Mammary epithelial cell (primary cell): ENCODE measurements around the gene SUB1.

Source experiments
- EZH2 ChIP-seq: IDR thresholded peaks from 2 replicates; pipeline ENCODE4 v1.6.1; 2012; ENCODE audit warnings: low read length, inconsistent platforms, borderline replicate concordance
- TF ChIP-seq, protein P1 (sequence below), 2 donors: IDR thresholded peaks in 1 of 2; conservative IDR thresholded peaks in 1 of 2; 2 replicates each; pipeline ENCODE4 v1.5.1; 2011 to 2012; ENCODE audit warnings: inconsistent platforms in 2 of 2, low read length in 2 of 2, mild to moderate bottlenecking in 2 of 2, control low read depth in 1 of 2, low read depth in 1 of 2; ENCODE audit not compliant: insufficient read depth in 1 of 2; ENCODE audit errors: extremely low read depth in 1 of 2

DNA sequence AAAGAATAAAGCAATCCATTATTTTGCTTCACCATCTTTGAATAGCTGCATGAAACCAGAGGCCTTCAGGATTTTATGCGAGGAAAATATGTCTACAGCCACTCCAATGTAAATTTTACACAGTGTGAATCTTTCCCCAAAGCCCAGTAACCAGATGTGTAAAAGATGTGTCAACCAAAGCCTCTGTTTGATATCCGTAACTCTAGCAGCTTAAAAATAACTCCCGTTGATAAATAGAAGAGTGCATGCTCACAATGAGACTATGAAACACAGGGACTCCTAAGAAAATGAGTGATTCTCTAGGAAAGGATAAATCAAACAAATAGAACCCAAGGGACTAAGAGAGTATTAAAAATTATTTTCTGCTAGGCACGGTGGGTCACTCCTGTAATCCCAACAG, 65.7 kb downstream of the SUB1 start:
- TF ChIP-seq EZH2 = no peak
- TF ChIP-seq, protein P1, sequence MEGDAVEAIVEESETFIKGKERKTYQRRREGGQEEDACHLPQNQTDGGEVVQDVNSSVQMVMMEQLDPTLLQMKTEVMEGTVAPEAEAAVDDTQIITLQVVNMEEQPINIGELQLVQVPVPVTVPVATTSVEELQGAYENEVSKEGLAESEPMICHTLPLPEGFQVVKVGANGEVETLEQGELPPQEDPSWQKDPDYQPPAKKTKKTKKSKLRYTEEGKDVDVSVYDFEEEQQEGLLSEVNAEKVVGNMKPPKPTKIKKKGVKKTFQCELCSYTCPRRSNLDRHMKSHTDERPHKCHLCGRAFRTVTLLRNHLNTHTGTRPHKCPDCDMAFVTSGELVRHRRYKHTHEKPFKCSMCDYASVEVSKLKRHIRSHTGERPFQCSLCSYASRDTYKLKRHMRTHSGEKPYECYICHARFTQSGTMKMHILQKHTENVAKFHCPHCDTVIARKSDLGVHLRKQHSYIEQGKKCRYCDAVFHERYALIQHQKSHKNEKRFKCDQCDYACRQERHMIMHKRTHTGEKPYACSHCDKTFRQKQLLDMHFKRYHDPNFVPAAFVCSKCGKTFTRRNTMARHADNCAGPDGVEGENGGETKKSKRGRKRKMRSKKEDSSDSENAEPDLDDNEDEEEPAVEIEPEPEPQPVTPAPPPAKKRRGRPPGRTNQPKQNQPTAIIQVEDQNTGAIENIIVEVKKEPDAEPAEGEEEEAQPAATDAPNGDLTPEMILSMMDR (conservative IDR thresholded peaks at IDR 0.05 in 1 of 2, IDR thresholded peaks at IDR 0.05 in 1 of 2; ENCODE audit: extremely low read depth in 1 of 2, insufficient read depth in 1 of 2, low read depth in 1 of 2, low read length in 2 of 2) = no peak
